Measurements from ENCODE around the gene LRRC49. TPM values are rescaled to one million over a fixed set of nuclear protein-coding genes. Genes with fewer than 3 reads are reported as not detected.

The LRRC49 gene
- total and polyA plus RNA-seq, 10 of the 15 experiments (the other 5 are each of a cell fraction or from before 2014, with no cell fraction given) = 1.4 to 3.7 (median 2.9) TPM

DNA sequence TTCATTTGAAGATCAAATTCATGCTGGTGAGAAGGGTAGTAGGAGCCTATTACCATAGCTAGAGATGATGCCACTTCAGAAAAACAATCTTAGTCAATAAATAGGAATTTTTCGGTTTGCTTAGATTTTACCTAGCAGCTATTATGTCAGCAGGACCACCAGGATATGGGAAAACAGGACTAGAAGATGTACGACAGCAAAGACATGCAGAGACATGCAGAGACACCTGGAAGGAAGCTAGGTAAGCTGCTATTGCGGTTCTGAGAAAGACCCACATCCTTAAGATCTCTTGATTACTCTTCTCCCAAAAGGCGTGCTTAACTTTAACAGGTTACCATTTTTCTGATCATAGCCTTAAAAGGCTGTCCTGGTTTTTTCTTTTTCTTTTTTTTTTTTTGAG lies 157.8 kb downstream of the LRRC49 start:
- Histone ChIP-seq H3K4me3 (no peak overlapping the region), H4K20me1 (ENCODE audit: control insufficient read depth, insufficient read depth) (no peaks in the 10 kb centered on the region), H3K4me1 (ENCODE audit: control insufficient read depth, insufficient read depth, low read length) (no peaks in the 10 kb centered on the region), H3K27ac (ENCODE audit: control insufficient read depth, insufficient read depth) (no peak overlapping the region), H3K4me2 (ENCODE audit: control insufficient read depth, insufficient read depth) (no peak overlapping the region), H3K27me3 (replicated peaks in 1 of 2; ENCODE audit: control insufficient read depth in 2 of 2, insufficient read depth in 2 of 2, low read length in 1 of 2) (no peaks in the 10 kb centered on the region), H3K36me3 (ENCODE audit: control insufficient read depth in 2 of 2, insufficient read depth in 2 of 2, low read length in 1 of 2) (no peaks in the 10 kb centered on the region), H3K79me2 (ENCODE audit: control insufficient read depth, insufficient read depth, low read length) (no peaks in the 10 kb centered on the region), H3K9me3 (replicated peaks; ENCODE audit: control insufficient read depth, insufficient read depth, low read length) (no peaks in the 10 kb centered on the region), H3K9ac (ENCODE audit: control insufficient read depth, insufficient read depth, low read length) (no peak overlapping the region), H2AFZ (ENCODE audit: control insufficient read depth, low read depth, low read length) (no peak overlapping the region)
- CTCF ChIA-PET = interaction anchor here (0.7 kb wide), 1 partner anchor 1097 kb away, joined by 4 read pairs; no protein-coding TSS in a partner anchor
- BruUV-seq (replicated peaks) = no TSS peak
- ATAC-seq = no peak
- TF ChIP-seq MEF2A (IDR thresholded peaks at IDR 0.05; ENCODE audit: insufficient read depth, low read depth, low read length) (no peak), GATAD2B (conservative IDR thresholded peaks at IDR 0.05; ENCODE audit: low read depth) (no peak)
- TF ChIP-seq, protein P1, sequence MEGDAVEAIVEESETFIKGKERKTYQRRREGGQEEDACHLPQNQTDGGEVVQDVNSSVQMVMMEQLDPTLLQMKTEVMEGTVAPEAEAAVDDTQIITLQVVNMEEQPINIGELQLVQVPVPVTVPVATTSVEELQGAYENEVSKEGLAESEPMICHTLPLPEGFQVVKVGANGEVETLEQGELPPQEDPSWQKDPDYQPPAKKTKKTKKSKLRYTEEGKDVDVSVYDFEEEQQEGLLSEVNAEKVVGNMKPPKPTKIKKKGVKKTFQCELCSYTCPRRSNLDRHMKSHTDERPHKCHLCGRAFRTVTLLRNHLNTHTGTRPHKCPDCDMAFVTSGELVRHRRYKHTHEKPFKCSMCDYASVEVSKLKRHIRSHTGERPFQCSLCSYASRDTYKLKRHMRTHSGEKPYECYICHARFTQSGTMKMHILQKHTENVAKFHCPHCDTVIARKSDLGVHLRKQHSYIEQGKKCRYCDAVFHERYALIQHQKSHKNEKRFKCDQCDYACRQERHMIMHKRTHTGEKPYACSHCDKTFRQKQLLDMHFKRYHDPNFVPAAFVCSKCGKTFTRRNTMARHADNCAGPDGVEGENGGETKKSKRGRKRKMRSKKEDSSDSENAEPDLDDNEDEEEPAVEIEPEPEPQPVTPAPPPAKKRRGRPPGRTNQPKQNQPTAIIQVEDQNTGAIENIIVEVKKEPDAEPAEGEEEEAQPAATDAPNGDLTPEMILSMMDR (IDR thresholded peaks at IDR 0.05 in 2 of 3, conservative IDR thresholded peaks at IDR 0.05 in 1 of 3; ENCODE audit: control insufficient read depth in 2 of 3, extremely low read depth in 1 of 3, insufficient read depth in 1 of 3, low read depth in 3 of 3, low read length in 3 of 3) = no peak
- intact Hi-C loops (cut with micrococcal nuclease; ENCODE audit: unreplicated experiment) (no loop called here), in situ Hi-C loops (cut with MboI) (no loop called here)
- SMC1A ChIA-PET (ENCODE audit: uncharacterized antibody, unreplicated experiment) = interaction anchor here (0.8 kb wide), 1 partner anchor 12 kb away, joined by 3 read pairs; no protein-coding TSS in a partner anchor
- no peak for FAIRE-seq
- POLR2A ChIA-PET = no interaction called here
- DNase-seq (ENCODE audit: low read depth, low spot score) = no peak
- WGBS (ENCODE audit: insufficient coverage, insufficient replicate concordance, low lambda C conversion rate, missing lambda C conversion rate) = 23% methylated on average over 4 of the region's 4 CpGs
- RAD21 ChIA-PET (ENCODE audit: unreplicated experiment) = no interaction called here

DNA sequence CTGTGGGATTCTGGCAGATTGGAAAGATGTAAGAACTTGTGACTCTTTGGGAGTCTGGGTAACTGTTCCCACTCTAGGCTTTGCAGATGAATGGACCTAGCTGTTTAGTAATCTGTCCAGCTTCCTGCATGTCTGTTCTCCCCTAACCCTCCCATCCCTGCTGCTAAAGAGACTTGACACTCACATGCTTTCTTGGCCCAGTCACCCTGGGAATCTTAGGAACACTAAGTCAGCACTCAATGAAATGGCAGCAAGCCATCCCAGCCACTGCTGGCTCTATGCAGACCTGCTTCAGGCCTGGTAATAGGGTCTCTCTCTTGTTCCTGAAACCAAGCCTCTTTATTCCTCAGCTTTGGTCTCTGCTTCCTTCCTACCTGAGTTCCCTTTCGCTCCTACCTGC lies 158.9 kb downstream of the LRRC49 start:
- POLR2A ChIA-PET = no interaction called here
- Histone ChIP-seq H3K9me3 (replicated peaks; ENCODE audit: control insufficient read depth, insufficient read depth, low read length) (no peaks in the 10 kb centered on the region), H3K27ac (ENCODE audit: control insufficient read depth, insufficient read depth) (no peak overlapping the region), H3K4me2 (ENCODE audit: control insufficient read depth, insufficient read depth) (no peak overlapping the region), H3K79me2 (ENCODE audit: control insufficient read depth, insufficient read depth, low read length) (no peaks in the 10 kb centered on the region), H3K4me1 (ENCODE audit: control insufficient read depth, insufficient read depth, low read length) (no peaks in the 10 kb centered on the region), H3K4me3 (no peak overlapping the region), H3K36me3 (ENCODE audit: control insufficient read depth in 2 of 2, insufficient read depth in 2 of 2, low read length in 1 of 2) (no peaks in the 10 kb centered on the region), H3K9ac (ENCODE audit: control insufficient read depth, insufficient read depth, low read length) (no peak overlapping the region), H2AFZ (ENCODE audit: control insufficient read depth, low read depth, low read length) (no peak overlapping the region), H4K20me1 (ENCODE audit: control insufficient read depth, insufficient read depth) (no peaks in the 10 kb centered on the region), H3K27me3 (replicated peaks in 1 of 2; ENCODE audit: control insufficient read depth in 2 of 2, insufficient read depth in 2 of 2, low read length in 1 of 2) (no peaks in the 10 kb centered on the region)
- intact Hi-C loops (cut with micrococcal nuclease; ENCODE audit: unreplicated experiment) (no loop called here), in situ Hi-C loops (cut with MboI) (no loop called here)
- CTCF ChIA-PET = no interaction called here
- no peak for DNase-seq (ENCODE audit: low read depth, low spot score)
- no peak for TF ChIP-seq BMI1 (IDR thresholded peaks at IDR 0.05; ENCODE audit: borderline replicate concordance)
- TF ChIP-seq, protein P2, sequence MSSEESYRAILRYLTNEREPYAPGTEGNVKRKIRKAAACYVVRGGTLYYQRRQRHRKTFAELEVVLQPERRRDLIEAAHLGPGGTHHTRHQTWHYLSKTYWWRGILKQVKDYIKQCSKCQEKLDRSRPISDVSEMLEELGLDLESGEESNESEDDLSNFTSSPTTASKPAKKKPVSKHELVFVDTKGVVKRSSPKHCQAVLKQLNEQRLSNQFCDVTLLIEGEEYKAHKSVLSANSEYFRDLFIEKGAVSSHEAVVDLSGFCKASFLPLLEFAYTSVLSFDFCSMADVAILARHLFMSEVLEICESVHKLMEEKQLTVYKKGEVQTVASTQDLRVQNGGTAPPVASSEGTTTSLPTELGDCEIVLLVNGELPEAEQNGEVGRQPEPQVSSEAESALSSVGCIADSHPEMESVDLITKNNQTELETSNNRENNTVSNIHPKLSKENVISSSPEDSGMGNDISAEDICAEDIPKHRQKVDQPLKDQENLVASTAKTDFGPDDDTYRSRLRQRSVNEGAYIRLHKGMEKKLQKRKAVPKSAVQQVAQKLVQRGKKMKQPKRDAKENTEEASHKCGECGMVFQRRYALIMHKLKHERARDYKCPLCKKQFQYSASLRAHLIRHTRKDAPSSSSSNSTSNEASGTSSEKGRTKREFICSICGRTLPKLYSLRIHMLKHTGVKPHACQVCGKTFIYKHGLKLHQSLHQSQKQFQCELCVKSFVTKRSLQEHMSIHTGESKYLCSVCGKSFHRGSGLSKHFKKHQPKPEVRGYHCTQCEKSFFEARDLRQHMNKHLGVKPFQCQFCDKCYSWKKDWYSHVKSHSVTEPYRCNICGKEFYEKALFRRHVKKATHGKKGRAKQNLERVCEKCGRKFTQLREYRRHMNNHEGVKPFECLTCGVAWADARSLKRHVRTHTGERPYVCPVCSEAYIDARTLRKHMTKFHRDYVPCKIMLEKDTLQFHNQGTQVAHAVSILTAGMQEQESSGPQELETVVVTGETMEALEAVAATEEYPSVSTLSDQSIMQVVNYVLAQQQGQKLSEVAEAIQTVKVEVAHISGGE (CRISPR knock-in tag; IDR thresholded peaks at IDR 0.05) = no peak
- SMC1A ChIA-PET (ENCODE audit: uncharacterized antibody, unreplicated experiment) = no interaction called here
- FAIRE-seq = no peak
- no peak for ATAC-seq
- RAD21 ChIA-PET (ENCODE audit: unreplicated experiment) = no interaction called here
- BruUV-seq (replicated peaks) = no TSS peak
- WGBS (ENCODE audit: insufficient coverage, insufficient replicate concordance, low lambda C conversion rate, missing lambda C conversion rate) = 0% methylated on average over 1 of the region's 1 CpG

All from GM12878 (cell line).